Thoracic aorta (tissue), 2 donors: ENCODE data around the gene UVRAG. TPM values are rescaled to one million over a fixed set of nuclear protein-coding genes. Genes with fewer than 3 reads are reported as not detected.

Experiments used
- ATAC-seq: fragments of 150-250 bp; one replicate; pipeline ENCODE4 v1.8.0; 2017; ENCODE audit warnings: low read depth; ENCODE audit not compliant: insufficient number of reproducible peaks, low FRiP score
- DNase-seq: peaks from one replicate; pipeline ENCODE4 v3.0.0-alpha.2; 2020; ENCODE audit warnings: low spot score
- H3K27ac ChIP-seq, 2 donors: fragments of 200-600 bp; sonication (generic); 1 replicate in 1 of 2; 2 replicates in 1 of 2; pipeline ENCODE4 v1.5.1; 2016; ENCODE audit warnings: mild to moderate bottlenecking in 2 of 2, moderate library complexity in 2 of 2
- H3K27me3 ChIP-seq: fragments of 200-600 bp; sonication (generic); replicated peaks from 2 replicates; pipeline ENCODE4 v1.6.0; 2016; ENCODE audit warnings: mild to moderate bottlenecking; ENCODE audit not compliant: insufficient read depth
- H3K36me3 ChIP-seq: fragments of 200-600 bp; sonication (generic); one replicate; pipeline ENCODE4 v1.5.1; 2016
- H3K4me1 ChIP-seq, 2 donors: fragments of 200-600 bp; sonication (generic); 1 replicate in 1 of 2; 2 replicates in 1 of 2; pipeline versions ENCODE4 v1.5.1 to v1.6.0; 2016; ENCODE audit warnings: low read depth in 2 of 2, mild to moderate bottlenecking in 1 of 2; ENCODE audit not compliant: control insufficient read depth in 1 of 2
- H3K4me3 ChIP-seq: fragments of 200-600 bp; sonication (generic); 2 replicates; pipeline ENCODE4 v1.5.1; 2016; ENCODE audit warnings: mild to moderate bottlenecking
- H3K9me3 ChIP-seq: fragments of 200-600 bp; sonication (generic); 2 replicates; pipeline ENCODE4 v1.5.1; 2016
- total RNA-seq, 2 donors: library from RNA; depleted of rRNA; stranded (reverse); fragments of >200 nt; gene quantifications; one replicate each; pipeline versions ENCODE4 v1.1.0 to v1.2.3, GENCODE V29; 2016
- TF ChIP-seq, protein P1 (sequence below): fragments of 200-600 bp; sonication (generic); IDR thresholded peaks from one replicate; pipeline ENCODE4 v1.5.1; 2019; ENCODE audit warnings: antibody characterized with exemption

UVRAG gene
- total RNA-seq, 2 donors from 2014 or later, result 20.4 to 27.7 TPM

DNA sequence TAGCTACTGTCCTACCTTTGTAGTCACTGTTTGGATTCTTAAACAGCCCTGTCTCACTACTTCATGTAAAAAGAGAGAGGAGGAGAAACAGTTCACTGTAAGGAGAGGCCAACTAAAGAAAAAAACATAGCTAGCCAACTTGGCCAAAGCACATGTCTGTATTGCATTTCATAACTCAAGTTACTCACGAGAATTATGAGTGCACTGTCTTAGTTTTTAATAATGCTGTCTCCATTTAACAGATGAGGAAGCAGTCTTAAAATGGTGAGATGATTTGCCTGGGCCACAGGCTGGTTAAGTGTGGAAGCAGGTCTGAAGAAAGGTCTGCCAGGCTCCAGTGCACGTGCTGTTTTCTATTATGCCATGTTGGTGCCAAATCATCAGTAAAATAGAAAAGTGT lies 104.5 kb downstream of the UVRAG start:
- DNase-seq (no peak), ATAC-seq (no peak)
- Histone ChIP-seq H3K4me3 (no peak overlapping the region), H3K4me1 (peaks cover 5 to 15% of the 10 kb centered on the region in 2 donors), H3K9me3 (no peaks in the 10 kb centered on the region), H3K27ac (no peak overlapping the region), H3K27me3 (no peaks in the 10 kb centered on the region), H3K36me3 (no peaks in the 10 kb centered on the region)
- TF ChIP-seq, protein P1, sequence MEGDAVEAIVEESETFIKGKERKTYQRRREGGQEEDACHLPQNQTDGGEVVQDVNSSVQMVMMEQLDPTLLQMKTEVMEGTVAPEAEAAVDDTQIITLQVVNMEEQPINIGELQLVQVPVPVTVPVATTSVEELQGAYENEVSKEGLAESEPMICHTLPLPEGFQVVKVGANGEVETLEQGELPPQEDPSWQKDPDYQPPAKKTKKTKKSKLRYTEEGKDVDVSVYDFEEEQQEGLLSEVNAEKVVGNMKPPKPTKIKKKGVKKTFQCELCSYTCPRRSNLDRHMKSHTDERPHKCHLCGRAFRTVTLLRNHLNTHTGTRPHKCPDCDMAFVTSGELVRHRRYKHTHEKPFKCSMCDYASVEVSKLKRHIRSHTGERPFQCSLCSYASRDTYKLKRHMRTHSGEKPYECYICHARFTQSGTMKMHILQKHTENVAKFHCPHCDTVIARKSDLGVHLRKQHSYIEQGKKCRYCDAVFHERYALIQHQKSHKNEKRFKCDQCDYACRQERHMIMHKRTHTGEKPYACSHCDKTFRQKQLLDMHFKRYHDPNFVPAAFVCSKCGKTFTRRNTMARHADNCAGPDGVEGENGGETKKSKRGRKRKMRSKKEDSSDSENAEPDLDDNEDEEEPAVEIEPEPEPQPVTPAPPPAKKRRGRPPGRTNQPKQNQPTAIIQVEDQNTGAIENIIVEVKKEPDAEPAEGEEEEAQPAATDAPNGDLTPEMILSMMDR, result no peak

DNA sequence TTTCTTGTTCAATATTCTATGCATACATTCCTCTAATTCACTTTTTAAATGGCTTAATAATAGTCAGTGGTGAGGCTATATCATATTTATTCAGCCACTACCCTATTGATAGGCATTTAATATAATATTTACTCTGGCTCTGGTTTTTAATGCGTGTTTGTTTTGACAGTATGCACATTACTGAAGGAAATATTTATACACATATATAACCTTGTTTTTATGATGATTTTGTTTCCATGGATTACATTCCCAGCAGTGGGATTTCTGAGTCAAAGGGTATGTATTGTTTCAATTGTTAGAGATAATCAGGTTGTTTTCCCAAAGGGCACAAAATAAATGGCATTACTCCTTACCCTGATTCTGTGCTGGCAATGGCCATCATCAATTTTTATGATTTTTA lies 105.8 kb downstream of the UVRAG start:
- DNase-seq, result no peak
- TF ChIP-seq, protein P1, result no peak
- H3K9me3 ChIP-seq, result no peaks in the 10 kb centered on the region
- ATAC-seq, result no peak
- no peak overlapping the region for H3K4me3 ChIP-seq
- H3K36me3 ChIP-seq, result no peaks in the 10 kb centered on the region
- H3K27ac ChIP-seq, result no peak overlapping the region
- no peaks in the 10 kb centered on the region for H3K27me3 ChIP-seq
- peaks cover 16 to 28% of the 10 kb centered on the region in 2 donors for H3K4me1 ChIP-seq

DNA sequence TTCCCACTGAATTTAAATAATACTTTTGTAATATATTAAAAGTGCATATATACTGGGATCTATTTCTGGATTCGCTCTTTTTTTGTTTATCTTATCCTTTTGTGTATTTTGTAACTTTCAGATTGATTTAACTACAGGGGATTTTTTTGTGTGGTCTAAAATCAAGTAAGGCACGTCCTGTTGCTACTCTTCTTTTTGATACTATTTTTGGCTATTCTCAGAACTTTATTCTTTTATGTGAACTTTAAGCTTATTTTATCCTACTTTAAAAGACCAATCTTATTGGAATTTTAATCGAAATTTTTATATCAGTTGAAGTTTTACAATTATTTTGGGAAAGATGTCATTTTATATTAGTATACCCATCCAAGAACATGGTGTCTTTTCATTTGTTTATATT lies 106.8 kb downstream of the UVRAG start:
- TF ChIP-seq, protein P1, result no peak
- peaks cover 18 to 36% of the 10 kb centered on the region in 2 donors for H3K4me1 ChIP-seq
- H3K27ac ChIP-seq, result no peak overlapping the region
- H3K4me3 ChIP-seq, result no peak overlapping the region
- DNase-seq (no peak), ATAC-seq (no peak)
- no peaks in the 10 kb centered on the region for H3K27me3 ChIP-seq
- H3K36me3 ChIP-seq, result no peaks in the 10 kb centered on the region
- no peaks in the 10 kb centered on the region for H3K9me3 ChIP-seq

DNA sequence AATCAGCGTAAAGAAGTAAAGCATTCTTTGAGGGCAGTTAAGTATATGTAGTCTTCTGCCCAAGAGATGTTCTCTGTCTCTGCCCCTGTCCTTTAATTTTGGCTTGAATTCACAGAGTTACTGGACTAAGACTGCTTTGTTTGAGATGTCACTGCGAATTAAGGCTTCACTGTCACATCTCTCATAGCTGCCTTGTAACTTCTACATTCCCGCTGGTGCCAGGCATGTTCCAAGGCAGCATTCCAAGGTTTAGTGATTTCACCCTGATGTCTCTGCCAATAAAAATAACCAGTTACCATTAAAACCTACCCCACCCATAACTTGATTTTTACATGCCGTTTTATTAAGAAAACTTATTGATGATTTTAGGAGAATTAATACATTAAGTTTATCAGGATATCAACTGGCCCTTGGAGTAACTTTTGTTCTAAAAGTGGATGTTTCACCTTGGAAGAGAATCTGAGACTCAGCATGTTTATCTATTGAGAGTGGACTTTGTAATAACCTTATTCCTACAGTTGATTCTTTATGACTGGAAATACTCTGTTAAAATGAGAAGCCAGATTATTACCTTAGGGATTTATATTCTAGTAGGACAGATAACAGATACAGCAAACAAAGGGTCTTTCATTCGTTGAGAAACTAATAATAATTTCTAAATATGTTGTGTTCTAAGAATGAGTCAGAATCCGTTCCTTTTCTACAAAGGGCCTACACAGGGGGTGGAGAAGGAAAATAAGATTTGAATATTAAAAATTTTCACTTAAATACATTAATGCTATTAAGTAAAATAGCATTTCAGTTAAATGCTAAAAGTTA lies 110.2 kb downstream of the UVRAG start:
- no peak for ATAC-seq
- Histone ChIP-seq H3K27ac (no peak overlapping the region), H3K4me3 (peak overlapping the region; percentile 4)

DNA sequence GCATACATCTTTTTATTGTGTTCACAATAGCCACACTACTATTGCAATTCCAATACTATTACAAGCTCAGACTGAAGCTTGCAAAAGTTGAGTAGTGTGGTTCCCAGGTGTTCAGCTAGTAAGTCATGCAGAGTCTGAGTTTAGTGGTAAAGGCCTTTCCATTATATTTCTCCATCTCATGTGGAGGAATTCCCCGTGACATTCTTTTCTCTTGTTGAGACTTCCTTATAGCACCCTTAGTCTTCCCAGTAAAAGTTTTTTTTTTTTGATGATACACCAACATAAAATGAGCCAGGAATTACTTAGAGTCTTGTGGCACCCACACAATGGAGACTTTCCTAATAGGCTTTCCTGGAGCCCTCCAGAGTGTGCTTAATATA lies 110.8 kb downstream of the UVRAG start:
- H3K27ac ChIP-seq, result no peak overlapping the region
- TF ChIP-seq, protein P1, result no peak
- DNase-seq (no peak), ATAC-seq (no peak)
- no peaks in the 10 kb centered on the region for H3K9me3 ChIP-seq
- no peak overlapping the region for H3K4me3 ChIP-seq
- no peaks in the 10 kb centered on the region for H3K27me3 ChIP-seq
- peaks cover 18 to 25% of the 10 kb centered on the region in 2 donors for H3K4me1 ChIP-seq
- no peaks in the 10 kb centered on the region for H3K36me3 ChIP-seq

More for the DNA sequence above, 110.2 kb downstream of the UVRAG start:
- DNase-seq, result no peak
- Histone ChIP-seq H3K9me3 (no peaks in the 10 kb centered on the region), H3K4me1 (peaks cover 18 to 25% of the 10 kb centered on the region in 2 donors), H3K27me3 (no peaks in the 10 kb centered on the region), H3K36me3 (no peaks in the 10 kb centered on the region)
- TF ChIP-seq, protein P1, result no peak
